HG03571 (cell line): ENCODE data around the gene CNTNAP2.

Source experiments
- ATAC-seq: cut with Tn5 transposase; IDR thresholded peaks from one replicate; pipeline ENCODE4 v1.9.1; 2021; ENCODE audit not compliant: unreplicated experiment

Gene CNTNAP2

DNA sequence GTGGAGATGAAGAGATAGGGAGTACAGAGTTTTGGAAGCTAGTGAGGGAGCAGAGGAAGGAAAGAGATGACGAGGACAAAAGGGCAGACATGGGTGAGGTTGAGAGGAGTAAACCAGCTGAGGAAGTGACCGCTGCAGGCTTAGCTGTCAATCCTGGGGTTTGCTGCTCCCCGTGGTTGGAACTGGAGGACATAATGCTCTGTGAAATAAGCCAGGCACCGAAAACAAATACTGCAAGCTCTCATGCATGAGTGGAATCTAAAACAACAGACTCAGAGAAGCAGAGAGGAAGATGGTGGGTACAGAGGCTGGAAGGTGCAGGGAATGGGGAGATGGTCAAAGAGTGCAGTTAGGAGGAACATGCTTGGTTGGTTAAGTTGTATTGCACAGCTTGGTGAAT, 1991.8 kb downstream of the CNTNAP2 start:
- no peak for ATAC-seq

DNA sequence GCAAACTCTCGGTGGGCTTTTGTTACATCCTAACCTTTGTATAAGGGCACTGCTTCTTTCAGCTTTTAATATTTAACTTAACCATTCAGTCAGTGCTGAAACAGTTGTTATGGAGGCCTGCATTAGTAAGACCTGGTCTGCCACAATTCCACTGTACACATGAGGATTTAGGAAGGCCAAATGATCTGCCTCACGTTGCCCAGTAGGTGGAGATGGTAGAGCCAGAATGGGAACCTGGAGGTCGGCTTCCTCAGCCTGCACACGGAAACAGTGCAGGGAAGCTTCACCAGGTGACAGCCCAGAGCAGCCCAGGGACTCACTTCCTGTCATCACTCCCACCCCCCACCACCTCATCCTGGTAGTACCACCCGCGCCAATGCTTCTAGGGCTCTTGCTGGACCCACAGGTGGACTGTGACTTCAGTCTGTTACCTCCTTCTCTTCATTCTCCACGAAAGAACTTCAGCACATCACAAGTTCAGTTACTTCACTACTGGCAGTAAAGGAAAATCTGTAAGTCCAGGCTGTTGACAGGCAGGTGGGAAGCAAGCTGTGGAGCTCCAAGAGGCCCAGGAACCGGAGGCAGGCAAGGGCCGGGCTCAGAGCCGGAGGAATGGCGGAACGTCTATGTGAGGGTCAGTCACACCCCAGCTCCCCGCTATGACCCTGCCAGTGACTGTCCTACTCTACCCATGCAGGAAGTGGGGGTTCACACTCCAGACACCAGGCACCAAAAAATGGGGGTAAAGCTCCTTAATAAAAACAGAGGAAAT, 1993.7 kb downstream of the CNTNAP2 start:
- ATAC-seq = no peak

DNA sequence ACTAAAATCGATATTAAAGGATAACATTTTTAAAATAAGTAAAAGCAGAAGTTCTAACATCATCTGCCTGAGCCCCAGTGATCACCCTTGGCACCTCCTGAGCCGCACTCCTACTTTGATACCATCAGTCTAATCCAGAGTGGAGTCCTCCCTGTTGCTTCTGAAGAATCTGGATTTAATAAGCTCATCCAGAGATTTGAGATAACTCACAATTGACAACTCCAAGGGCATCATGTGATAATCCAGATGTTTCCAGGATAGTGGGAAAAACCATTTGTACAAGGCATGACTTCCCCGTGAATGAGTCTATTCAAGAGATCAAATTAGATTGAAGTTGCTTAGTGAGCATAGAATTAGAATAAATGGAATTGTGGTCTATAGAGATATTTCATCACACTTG, 1998.2 kb downstream of the CNTNAP2 start:
- no peak for ATAC-seq

DNA sequence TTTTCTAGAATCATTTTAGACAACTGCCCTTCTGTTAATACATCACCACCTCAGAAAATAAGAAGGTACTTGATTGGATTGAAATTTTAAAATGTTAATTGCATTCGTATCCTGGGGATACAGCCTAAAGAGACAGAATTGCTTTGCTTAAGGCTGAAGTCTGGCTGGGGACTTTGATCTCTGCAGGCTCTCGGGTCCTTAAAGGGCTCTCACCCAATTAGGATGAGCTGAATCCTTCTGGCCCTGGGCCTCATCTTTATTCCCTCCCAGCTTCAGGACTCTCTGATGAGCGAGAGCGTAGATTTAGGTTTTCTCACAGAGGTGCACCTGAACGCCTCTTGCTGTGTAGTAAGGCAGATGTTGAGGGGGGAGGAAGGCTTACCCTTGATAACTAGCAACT, 1998.7 kb downstream of the CNTNAP2 start:
- no peak for ATAC-seq

DNA sequence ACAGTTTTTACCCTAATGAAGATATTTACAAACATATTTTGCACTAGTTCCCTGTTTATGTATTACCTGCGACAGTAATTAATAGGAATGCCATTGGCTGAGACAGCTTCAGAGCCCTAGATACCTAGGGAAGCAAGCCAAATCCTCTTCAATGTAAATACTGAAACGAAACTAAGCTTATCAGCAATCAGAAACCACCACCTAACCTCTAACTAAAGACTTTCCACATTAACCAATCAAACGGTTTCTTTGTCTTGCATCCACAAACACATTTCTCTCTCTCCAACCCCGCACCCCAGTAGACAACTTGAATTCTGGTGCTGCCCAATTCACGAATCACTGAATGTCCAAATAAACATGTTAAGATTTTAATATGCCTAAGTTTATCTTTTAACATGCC, 1999.6 kb downstream of the CNTNAP2 start:
- no peak for ATAC-seq

DNA sequence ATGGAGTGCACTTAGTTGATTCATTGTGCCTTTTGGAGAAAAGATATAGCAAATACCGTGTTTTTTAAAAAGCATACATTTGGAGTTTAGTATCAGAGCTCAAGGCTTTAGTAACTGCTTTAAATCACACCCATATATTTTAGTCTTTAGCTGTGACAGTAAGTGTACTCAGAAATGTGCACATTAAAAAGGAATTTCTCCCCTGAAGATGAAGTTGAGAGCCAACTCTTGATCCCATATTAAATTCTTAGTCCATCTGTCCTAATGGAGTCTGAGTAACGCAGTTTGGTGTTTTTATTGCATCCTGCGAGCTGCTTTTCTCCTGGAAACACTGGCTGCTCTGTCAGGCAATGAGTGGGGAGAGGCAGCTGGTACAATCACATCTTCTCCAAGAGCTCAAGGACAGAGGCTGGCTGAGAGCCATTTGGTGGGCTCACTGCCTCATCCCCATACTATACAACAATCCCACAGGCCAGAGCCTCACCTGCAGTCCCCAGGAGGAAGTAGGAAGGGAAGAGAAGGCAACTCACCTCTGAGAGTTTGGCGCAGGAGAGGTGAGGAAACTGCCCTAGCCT, 2000.3 kb downstream of the CNTNAP2 start:
- ATAC-seq = no peak

DNA sequence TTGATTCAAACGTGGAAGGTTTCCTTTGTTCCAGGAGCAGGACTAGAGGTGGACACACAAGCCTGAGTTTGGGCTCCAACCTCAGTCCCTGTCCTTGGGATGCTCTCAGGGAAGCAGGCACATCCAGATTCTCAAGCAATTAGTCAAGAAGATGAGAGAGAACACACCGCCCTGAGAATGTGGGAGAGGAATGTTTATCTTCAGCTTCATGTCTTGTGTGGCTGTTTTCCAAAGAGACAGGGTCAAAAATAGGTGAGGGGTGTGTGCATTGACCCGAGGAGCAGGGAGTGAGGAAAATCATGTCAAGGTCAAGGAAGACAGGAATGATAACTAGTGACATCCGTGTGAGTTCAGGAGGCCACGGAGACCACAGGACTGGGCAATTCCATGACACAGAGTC, 2001.8 kb downstream of the CNTNAP2 start:
- ATAC-seq = no peak

DNA sequence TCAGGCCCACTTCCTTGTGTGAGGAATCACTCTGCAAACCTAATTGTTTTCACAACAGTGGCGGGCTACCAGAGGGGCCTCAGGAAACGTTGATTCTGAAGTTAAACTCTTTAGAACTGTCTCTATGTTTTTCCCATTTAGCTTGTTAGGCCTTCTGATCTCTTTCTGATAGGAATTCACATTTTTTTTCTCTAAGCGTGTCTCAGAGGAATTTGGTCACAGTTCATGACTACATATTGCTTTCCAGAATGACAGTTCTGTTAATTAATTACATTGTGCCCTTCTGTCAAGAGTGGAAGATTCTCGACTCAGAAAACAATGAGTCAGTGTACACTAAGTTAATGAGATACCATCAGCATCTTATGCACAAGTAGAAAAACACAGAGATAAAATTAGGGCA, 2004.8 kb downstream of the CNTNAP2 start:
- ATAC-seq = no peak

DNA sequence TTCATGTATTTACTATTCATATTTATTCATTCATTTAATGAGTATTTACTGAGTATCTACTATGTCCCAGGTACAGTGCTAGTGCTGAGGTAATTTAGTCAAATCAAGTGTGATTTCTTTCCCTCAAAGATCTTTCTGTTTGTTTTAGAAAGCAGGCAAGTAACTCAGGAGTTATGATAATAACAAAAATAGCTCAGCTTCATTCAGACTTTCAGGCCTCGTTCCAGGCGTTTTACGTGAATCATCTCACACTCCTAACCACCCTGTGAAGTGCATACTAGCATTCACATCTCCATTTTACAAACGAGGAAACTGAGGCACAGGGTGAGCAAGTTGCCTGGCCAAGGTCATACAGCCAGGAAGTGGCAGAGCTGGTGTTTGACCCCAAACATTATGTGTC, 2005.2 kb downstream of the CNTNAP2 start:
- ATAC-seq = no peak

DNA sequence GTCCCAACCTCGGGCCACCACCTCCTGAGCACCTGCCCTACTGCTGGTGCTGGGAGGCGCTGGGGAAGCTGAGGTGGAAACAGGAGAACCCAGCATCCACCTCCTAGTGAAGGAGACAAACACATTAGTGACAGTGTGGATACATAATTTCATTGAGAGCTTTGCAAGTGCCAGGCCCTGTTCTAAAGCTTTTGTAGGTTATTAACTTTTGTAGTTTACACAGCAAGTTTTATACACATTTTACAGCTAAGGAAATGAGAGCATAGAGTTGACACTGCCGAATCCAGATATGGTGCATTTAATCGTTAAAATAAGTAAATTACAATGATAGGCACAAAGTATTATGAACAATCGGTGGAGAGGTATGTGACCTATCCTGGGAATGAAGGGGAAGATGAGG, 2007.9 kb downstream of the CNTNAP2 start:
- ATAC-seq = no peak

DNA sequence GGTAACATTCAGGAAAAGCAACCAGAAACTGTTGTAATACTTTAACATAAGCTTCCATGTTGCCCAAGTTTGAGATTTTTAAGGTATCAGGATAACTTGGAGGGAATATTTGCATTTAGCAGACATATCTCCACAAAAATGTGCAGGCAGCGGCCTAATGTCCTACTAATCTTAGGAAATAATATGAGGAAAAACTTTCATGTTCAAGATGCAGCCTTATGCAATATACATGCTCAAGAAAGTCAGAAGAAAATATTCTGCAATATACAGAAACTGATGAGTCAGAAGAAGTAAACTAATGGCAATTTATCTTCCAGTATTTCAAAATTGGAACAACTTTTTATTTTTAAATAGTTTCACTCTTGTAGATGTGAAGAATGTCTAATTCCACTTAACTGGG, 2010.8 kb downstream of the CNTNAP2 start:
- ATAC-seq = no peak

DNA sequence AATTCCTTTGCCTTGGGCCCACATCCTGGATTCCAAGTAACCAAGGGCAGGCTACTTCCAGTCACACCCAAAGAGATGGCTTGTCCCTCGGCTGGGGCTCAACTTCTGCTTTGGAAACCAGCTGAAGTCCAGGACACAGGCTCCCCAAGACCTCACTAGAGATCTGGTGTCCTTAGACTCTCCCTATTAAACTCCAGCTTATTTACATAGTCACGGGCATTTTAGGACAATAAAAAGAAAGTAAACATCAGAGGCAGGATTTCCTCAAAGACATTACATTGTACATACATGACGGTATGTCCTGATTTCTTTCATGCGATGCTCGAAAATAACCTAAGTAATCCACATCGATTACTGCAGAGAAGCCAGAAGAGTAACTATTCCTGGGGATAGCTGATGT, 2012.4 kb downstream of the CNTNAP2 start:
- no peak for ATAC-seq

DNA sequence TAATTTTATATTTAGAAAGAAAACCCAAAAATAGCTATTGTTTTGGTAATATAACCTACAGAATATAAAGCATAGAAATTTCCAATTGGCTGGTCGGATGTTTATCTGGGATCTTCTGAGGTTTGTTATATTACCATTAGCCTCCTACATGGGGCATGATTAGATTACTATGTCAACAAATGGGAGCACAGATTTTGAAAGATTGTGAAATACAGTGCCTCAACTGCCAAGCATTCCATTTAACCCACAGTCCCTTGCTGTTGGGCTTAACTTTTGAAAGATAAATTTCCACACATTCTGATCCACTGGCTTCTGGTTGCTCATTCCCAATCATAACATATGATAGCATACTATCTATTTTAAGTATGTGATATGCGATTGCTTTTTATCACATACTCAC, 2018.5 kb downstream of the CNTNAP2 start:
- ATAC-seq = no peak

DNA sequence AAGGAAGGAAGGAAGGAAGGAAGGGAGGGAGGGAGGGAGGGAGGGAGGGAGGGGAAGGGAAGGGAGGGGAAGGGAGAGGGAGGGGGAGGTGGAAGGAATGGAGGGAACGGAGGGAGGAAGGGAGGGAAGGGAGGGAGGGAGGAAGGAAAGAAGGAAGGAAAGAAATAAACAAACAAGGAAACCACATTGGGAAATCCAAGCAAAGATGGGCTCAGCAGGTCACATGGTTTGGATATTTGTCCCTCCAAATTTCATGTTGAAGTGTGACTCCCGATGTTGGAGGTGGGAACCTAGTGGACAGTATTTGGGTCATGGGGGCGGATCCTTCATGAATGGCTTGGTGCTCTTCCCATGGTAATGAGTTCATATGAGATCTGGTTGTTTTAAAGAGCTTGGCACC, 2019.4 kb downstream of the CNTNAP2 start:
- no peak for ATAC-seq

DNA sequence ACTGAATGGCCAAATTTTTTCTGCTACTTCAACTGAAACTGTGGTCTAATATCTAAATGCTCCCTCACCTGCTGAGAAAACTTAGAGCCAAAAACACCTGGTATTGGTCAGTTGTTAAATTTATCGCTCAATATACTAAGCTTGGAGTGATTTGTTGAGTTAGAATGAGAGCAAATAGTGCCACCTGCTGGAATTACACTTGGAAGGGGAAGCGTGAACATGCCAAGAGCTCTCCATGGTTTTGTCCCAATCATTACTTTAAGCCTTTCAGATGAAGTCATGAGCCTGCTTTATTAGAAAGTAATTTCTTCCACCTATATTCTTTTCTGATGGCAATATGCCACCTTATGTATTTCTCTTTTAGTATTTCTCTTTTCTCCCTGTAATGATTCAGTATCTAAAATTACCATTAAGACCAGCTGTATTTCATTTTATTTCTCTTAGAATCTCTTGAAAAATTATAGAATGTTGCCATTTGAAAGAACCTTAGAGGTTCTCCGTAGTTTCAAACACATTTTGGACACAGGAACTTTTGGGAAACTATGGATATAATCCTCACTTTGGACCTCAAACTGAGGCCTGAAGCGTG, 2026.2 kb downstream of the CNTNAP2 start:
- ATAC-seq = no peak

DNA sequence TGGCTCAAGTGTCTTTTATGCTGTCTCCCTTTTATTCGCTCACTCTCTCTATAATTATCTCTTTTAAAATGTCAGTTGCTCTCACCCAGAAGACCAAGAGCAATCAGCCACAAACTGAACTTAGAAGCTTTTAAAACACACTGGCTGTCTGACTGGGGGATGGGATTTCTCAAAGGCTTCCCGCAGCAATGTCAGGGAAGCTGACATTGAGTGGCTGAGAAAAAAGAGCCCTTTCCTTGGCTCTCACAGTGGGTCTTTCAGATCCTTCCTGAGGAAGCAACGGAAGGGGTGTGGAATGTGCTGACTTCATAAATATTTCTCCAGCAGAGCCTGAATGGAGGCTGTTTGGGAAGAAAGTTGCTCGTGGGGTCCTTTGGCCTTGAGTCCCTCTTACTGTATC, 2028.2 kb downstream of the CNTNAP2 start:
- no peak for ATAC-seq

DNA sequence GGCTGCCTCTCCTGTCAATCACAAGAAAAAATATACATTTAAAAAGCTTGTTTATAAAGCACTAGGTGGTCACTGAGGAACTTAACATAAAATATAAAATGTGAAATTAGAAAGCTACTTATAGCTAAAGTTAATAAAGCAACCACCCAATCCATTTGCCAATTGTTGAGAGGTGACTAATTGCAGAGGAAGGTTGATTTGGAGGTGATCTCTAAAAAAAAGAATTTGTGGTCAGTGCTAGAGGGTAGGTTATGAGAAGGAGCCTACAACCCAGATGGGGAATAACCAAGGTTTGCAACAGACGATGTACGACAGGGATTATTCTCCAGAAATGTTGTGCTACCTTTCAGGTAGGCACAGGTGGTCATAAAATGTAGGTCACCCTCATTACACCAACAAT, 2029.7 kb downstream of the CNTNAP2 start:
- no peak for ATAC-seq

DNA sequence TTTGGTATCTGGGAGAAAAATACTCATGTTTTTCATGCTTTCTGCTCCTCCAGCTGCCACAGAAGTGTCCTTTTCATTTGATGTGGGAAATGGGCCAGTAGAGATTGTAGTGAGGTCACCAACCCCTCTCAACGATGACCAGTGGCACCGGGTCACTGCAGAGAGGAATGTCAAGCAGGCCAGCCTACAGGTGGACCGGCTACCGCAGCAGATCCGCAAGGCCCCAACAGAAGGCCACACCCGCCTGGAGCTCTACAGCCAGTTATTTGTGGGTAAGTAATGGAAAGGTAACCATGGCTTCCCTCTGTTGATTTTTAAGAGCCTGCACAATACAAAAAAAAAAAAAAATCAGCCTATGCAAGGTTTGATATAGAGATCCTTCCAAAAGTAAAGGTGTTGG, 2030.8 kb downstream of the CNTNAP2 start:
- no peak for ATAC-seq

DNA sequence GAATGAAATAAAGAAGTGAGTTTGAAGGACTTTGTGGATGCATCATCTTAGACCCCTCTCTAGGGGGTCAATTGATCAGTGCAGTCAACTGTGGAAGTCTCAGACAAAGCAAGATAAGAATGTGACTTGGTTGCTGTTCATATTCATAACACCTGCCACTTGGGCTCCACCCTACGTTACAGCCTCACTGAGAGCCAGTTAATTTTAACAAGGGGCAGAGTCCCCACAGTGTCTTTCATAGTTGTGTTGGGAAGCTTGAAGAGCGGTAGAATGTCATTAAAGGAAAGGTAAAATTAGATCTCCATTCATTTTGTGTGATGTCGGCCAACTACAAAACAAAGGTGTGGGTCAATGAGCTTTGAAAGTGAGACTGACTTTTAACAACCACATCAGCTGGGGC, 2031.9 kb downstream of the CNTNAP2 start:
- ATAC-seq = no peak

DNA sequence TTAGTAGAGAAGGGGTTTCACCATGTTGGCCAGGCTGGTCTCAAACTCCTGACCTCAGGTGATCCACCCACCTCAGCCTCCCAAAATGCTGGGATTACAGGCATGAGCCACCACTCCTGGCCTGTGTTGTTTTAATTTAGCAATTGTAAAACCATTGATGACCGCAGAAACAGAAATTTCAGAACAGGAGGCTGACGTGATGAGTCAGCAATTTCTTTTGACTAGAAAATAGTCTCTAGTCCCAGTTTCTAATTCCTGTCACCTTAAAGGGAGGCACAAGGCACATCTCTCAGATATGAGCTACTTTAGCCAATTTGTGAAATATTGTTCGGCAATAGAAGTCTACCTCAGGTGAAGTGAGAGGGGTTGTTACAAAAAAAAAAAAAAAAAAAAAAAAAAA, 2033.1 kb downstream of the CNTNAP2 start:
- no peak for ATAC-seq

DNA sequence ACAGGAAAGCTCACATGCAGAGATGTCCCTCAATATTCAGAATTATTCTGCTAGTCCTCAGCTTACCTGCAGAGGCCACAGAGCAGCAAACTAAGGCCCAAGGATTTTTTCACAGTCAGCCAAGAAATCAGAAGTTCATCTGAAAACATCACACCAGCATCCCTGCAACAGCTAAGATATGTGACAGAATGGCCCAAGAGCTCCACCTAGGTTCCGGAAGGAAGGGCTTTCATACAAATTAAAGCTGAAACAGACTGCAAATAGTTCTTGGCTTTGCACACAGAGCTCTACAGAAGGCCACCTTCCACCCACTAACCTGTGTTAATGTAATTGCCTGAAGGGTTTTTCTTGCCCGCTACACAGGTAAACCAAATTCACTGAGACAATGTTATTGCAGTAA, 2035.2 kb downstream of the CNTNAP2 start:
- ATAC-seq = no peak

DNA sequence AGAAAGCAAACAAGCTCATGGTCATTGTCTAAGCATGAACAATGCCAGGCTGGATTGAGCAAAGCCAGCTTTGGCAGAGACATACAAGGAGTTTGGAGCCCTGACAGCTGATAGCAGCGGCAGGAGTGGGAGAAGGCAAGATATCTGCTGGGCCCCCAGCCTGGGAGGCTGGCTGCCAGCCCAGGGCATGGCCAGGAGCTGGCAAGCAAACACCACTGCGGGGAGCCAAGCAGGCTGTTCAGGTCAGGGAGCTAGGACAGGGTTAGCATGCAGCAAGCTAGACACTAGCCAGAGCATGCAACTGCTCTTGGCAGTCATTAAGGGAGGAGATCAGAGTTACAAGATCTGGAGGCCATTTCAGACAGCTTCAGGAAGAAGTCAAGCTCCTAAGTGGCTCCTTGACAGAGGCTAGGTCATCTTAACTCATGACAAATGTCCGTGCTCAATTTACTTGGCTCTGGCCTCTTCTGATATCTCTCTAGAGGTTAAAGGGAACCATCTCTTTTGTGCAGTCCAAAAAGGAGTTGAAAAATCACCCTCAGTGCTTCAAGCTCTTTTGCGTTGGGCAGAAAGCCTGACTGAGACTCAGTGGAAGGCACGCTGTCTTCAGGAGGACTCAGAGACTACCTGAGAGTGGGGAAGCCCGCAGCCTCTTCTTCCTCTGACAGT, 2037.1 kb downstream of the CNTNAP2 start:
- ATAC-seq = no peak
